OCI-M2 (cell line): ENCODE results near the gene ZNF112.
"Not testable (repeated sequence)": the region's sequence is repeated elsewhere in the genome, so short reads cannot be mapped to it uniquely, and the experiment has no call there.

Experiments
- DNase-seq: peaks from one replicate; lab custom pipeline; 2025; ENCODE audit not compliant: unreplicated experiment; lab: John Stamatoyannopoulos, UW

The ZNF112 gene

DNA sequence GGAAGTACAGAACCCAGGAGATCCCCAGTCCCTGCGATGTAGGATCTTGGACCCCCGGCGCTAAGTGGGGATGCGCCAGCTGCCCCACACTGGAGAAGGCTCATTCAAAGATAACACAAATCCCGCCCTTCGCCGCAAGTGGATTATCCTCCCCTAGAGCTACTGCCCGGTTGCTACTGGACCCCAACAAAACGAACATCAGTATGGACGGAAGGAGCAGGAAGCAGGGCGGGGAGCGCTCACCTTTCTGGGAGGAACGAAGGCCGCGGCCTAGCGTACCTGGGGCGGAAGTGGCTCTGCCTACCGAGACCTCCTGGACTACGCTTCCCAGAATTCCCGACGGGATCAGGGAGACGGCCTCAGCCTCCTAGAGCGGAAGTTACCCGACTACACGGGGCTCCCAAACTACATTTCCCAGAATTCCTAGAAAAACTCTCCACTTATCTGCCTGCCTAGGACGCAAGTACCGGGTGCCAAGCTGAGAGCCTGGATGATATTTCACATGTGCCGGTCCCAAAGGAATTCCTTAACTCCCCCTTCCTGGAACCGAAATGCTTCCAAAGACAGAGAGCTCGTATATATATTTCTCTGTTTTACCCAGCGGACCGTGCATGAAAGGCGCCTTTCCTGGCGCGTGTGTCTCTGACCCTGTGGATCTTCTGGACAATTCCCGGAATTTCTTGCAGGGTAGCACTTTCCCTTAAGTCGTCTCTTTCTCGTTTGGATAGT lies at the start of gene ZNF112:
Gene ZNF112, minus strand, starts transcription at position 298 of the 729 bp plus-strand sequence. CDS start 16,141 bp downstream, outside the sequence.
- DNase-seq: peak; percentile 77

DNA sequence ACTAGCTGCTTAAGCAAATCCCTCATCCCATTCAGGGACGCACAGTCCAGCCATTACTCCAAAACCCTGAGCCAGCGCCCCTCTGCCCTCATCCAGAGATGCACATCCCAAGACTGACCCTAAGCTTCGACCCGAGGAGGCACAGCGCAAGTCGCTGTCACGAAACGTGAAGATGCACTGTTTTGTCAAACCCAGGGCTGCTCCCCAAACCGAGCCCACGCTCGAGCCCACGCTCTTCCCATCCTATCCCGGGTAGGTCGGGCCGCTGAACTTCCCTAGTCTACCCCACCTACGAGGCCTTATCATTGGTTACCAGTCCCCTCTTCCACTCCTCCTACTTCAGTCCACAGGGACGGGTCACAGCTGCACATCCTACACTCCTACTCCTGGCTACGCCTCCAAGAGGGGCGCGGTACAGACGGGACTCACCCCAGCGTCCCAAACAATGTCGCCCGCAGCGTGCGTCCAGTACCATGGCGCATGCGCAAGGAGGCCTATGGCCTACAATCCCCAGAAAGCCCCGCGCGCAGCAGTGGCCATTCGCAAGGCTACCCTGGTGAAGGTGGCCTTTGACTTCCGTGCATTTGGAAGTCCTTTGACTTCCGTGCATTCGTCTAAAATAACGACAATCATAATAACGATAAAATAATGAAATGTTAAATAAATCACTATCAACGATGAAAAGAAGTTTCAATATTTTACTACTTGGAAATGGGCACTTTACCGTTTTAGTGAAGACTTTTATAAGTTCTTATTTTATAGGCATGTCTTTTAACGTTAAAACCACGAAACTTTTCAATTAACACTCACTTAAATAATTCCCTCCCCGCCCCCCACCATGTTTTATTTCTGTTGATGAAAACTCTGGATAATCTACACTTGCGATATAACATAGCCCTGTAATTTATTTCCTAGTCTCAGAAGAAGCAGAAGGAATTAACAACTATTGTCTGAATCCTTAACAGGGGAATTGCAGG lies 44.9 kb upstream of the ZNF112 start, which contains the start of gene ZNF285:
Gene ZNF285, minus strand, starts transcription at position 470 of the 977 bp plus-strand sequence. CDS start 4,395 bp downstream, outside the sequence.
- DNase-seq: no peak

DNA sequence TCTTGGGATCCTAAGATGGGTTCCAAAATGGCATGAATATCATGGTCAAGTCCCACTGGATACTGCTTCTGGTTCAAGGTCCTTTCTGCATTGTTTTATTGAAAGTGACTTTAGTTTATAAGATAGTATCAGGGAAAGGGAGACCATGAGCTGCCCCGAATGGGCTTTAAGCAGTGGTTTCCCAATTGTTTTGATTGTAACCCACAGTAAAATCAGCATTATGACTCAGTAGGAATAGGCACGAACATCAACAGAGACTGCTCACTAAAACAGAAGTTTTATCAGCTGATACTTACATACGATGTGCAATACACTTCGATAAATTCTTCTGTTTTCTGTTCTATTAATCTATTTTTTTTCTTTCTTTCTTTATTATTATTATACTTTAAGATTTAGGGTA lies 32.8 kb upstream of the ZNF112 start:
- DNase-seq: not testable (repeated sequence)

DNA sequence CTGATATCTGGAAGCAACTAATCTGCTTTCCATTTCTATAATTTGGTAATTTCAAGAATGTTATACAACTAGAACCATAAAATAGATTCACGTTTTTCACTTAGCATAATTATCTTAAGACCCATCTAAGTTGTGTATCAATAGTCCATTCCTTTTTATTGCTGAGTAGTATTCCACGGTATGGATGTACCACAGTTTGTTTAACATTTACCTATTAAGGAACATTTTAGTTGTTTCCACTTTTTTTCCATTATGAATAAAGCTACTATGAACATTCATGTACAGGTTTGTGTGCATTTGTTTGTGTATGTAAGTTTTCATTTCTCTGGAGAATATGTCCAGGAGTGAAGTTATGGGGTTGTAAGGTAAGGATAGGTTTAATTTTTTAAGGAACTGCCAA lies 18.3 kb upstream of the ZNF112 start:
- no peak for DNase-seq

DNA sequence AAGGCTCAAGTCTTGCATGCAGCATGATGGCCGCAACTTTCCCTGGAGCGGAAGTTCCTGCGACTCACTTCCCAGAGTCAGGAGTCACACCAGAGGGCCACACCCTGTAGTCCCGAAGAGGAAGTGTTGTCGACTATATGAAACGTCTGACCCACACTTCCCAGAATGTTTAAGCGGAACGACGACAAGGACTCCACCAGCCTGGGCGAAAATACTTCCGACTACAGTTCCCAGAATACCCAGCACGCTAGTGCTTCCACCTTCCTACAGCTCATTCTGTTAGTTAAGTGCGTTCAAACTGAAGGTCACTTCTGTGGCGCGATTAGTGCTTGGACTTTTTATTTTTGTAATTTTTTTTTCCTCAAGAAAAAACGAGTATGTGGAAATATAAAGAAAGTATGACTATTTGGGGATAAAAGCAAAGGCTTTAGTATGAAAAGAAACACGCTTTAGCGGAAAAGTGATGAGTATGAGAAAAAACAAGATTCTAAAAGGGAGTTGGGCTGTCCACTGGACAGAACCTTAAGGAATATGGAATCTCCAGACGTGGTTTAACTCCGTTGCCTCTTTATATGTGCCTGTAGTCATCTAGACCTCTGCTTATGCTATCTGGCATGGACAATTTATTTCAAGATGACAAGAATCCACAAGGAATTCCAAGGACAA lies 15.5 kb upstream of the ZNF112 start:
- DNase-seq: no peak

DNA sequence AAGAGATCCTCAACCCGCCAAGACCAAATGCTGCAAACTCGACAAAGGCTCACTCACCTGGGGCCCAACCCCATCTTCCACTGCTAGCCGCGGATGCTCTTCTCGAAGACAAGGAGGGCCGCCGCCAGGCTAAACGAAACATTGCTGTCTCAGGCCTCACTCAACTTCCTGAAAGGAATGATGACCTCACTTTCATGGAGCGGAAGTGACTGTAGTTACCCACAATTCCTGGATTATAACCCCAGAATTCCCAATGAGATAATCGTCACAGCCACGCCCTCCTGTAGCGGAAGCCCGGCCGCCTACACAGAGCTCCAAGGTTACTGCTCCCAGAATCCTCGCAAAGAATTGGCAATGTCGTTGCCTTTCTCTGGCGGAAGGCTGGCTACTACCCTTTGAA lies 10.5 kb upstream of the ZNF112 start:
- no peak for DNase-seq

DNA sequence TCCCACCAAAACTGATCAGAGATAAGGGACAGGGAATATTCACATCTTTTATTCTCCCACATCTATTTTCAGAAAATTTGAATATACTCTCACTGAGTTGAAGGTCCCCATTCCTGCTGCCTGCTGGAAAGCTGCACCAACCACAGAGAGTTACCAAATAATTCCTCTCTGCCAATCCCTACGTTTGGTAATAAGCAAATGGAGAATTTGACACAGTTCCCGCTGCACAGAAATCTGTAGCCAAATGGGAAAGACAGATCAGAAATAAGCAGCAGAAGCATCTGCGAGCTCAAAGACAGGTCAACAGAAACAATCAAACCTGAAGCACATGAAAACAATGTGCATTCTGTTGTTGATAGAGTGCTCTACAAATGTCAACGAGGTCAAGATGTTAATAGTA lies 9.9 kb downstream of the ZNF112 start:
- DNase-seq: no peak

DNA sequence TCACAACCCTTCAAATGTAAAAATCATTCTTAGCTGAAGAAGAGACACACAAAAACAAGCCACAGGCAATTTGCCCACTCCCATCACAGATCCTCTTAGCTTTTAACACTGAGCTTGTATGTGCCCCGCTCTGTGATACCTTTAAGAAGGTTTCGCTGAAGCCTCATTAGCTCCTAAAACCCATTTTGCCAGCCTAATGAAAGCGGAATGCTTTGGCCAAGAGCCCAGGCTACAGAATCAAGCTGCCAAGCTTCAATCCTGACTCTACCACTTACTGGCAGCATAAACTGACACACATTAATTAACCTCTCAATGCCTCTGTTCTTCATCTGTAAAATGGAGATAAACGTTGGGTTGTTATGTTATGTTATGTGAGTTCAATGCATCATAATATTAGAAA lies 10.5 kb downstream of the ZNF112 start:
- DNase-seq: no peak

DNA sequence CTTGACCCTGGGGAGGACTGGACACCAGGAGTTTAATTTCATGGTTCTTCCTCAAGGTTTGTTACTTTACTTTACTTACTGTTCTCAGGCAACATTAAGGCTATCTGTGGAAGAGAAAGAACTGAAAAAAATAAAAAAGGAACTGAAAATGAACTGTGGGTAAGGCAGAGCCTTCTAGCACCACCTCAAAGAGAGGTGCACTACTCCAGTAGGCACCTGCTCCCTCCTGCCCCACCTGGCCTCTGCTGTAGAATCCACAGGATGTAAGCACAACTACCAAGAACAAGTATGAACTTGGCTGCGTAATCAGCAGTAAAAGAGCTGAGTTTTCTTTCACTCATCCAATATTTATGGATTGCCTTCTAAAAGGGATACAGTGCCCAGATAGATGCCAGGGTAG lies 12.2 kb downstream of the ZNF112 start:
- DNase-seq: no peak

DNA sequence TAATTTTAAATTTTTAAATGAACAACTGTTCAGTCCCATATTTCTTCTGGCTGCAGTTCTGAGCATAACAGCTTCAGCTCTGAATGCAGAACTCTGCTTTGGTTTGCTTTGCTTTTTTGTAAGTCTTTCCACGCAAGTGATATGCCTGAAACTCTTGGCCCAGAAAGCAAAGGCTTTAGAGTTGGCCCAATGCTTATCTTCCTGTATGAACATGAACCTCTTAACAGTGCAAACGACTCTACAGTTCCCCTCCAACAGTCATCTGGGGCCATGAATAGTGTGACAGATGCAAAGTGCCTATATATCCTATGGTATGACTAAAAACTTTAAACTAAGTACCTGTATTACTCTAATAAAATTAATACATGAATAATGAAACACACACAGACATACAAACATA lies 14.7 kb downstream of the ZNF112 start:
- DNase-seq: no peak

DNA sequence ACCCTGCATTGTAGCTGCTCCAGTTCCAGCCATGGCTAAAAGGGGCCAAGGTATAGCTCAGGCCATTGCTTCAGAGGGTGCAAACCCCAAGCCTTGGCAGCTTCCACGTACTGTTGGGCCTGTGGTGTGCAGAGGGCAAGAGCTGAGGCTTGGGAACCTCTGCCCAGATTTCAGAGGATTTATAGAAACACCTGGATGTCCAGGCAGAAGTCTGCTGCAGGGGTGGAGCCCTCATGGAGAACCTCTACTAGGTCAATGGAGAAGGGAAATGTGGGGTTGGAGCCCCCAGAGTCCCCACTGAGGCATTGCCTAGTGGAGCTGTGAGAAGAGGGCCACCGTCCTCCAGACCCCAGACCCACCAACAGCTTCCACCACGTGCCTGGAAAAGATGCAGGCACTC lies 21.8 kb downstream of the ZNF112 start:
- not testable (repeated sequence) for DNase-seq

DNA sequence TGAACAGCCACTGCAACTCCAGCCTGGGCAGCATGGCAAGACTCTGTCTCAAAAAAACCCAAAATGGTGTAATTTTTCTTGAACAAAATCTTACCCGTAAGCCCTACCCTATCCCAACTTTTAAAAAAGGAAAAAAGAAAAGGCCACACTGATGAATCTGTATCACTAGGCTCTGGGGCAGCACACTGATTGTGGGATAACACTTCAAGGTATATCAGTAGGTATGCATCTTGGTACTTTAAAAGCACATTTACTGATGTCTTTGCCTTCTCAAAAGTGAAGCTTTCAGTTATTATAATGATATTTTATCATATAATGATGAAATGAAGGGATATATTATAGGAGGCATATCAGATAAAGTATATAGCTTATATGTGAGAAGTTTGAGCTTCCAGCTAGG lies 24.3 kb downstream of the ZNF112 start:
- no peak for DNase-seq

DNA sequence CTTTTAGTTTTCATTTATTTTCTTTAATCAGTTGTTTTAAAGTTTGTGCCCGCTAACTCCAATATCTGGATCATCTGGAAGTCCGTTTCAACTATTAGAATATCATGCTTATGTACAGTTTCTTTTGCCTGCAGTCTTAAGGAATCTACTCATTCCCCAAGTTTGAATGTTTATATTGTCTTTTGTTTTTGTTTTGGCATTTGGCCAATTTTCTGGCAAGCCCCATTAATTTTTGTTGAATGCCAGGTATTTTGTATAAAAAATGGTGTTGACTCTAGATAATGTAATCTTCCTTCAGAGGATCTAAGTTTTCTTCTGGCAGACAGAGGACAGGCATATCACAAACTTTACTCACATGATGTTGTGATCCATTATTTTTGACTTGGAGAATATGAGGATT lies 40.6 kb downstream of the ZNF112 start:
- no peak for DNase-seq

DNA sequence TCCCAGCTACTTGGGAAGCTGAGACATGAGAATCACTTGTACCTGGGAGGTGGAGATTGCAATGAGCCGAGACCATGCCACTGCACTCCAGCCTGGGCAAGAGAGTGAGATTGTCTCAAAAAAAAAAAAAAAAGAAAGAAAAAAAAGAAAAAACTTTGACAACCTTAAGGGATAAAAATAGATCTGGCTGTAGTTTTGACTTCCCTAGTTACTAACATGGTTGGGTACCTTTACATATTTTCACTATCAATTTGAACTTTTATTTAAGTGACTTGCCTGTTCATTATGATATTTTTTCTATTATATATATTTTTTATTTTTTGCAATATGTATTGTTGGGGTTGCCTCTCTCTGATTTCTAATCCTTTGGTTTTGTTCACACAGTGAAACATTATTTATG lies 43.2 kb downstream of the ZNF112 start:
- no peak for DNase-seq

DNA sequence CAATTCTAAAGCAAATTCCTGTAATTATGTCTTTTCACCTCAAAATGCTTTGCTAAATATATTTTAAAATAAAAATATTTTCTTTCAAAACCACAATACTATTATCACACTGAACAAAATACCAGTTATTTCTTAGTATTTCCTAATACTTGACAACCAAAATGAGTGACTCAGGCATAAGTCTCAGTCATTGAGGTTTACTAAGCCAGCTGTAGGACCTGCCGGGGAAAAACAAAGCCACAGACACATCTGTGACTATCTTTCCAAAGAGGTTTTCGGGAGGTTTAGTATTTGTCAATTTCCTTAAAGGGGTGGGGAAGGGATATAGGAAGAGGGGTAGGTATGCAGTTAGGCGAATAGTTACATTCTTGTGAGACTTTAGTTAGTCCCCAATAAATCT lies 48.5 kb downstream of the ZNF112 start:
- DNase-seq: no peak

DNA sequence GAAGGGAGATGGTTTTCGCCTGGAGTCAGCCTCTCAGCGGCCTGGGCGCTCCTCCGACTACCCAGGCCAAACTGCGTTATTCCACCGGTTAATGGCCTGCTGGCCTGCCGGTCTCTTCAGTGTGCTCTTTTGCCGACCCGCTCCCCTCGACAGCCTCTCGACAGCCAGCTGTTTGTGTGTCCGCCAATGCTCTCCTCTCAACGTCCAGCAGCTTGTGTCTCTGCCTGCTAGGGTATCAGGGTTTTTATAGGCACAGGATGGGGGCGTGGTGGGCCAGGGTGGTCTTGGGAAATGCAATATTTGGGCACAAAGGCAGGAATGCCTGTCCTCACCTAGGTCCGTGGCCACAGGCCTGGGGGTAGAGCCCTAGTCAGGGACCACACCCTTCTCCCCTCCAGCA lies 50.2 kb downstream of the ZNF112 start:
- DNase-seq: no peak

DNA sequence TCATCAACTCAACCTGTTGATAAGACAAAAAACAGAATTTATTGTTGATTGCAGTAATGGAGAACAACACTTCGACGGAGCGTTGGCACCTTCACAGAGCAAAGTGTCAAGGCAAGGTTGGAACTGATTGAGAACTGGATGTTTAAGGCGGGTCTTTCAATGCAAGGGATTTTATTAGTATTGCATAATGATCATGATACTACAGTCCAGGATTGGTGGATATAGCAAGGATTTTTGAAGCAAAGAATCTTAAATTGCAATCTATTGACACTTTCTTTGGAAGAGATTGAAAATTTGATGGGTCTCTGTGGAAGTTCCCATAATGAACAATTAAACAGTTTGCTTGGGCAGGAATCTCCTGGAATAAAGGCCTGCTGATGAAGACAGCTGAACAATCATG lies 51.0 kb downstream of the ZNF112 start:
- no peak for DNase-seq

DNA sequence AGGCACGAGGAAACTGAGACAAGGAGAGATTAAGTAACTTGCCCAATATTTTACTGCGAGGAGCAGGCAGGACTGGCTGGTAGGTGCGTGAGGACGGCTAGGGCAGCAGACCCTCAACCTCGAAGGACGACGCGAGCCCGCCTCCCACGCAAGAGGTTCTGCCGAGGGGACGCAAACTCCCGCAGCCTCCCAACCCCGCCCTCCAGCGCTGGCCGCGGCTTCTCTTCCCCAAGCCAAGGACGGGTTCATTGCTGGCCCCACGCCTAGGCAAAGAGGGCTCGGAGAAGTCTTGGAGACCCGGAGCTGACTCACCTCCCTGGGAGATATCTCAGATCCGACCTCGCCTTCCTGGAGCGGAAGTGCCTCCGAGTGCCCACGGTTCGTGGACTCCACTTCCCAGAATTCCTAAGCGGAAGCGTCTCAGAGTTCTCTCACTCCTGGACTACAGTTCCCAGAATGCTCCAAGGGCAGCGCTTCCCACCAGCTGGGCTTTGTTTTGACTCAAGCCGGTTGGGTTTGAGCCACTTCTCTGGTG lies 51.8 kb downstream of the ZNF112 start, which contains the start of gene ZNF235:
Gene ZNF235, minus strand, starts transcription at position 367 of the 535 bp plus-strand sequence. CDS start 1,621 bp downstream, outside the sequence.
- DNase-seq: peak; percentile 85

DNA sequence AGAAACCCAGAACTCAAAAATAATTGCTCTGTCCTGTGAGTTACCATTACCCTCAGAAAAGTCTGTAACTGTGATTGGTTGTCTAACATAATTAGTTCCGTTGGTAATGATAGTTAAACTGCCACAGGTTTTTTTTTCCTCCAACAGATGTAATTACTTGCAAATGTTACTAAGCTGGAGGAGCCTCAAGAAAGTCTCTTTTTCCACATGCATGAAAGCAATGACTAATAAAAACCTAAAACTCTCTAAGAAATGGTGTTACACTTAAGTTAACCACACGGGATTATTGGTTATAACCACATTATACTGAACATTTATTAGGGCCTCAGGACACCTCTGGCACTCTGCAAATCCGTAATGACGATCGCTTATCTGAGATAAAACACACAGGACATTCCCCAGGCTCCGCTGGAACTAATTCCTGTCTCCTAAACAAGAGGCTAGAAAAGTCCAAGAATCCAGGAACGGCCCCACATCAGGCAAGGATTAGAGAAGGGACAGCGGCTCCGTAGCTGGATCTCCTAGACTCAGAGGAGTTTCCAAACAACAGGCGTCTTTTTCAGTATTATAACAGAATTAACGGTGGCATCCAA lies 52.4 kb downstream of the ZNF112 start:
- DNase-seq: no peak

DNA sequence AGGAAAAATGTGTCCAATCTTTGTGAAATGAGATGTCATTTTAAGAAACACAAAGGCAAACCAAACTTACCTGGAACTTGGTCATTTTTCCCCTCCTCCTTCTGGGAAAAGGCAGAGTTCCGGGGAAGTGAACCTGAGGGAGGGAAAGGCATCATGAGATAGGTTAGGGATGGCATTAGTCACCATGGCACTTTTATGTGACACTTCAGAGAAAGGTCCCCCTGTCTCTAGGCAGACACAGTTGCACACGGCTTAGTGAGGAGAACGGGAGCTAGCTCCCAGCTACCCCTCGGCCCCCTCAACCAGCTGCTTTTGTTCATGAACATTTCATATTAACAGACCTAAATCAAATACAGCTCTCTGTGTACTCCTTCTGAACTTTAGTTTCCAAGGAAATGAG lies 53.2 kb downstream of the ZNF112 start:
- no peak for DNase-seq

DNA sequence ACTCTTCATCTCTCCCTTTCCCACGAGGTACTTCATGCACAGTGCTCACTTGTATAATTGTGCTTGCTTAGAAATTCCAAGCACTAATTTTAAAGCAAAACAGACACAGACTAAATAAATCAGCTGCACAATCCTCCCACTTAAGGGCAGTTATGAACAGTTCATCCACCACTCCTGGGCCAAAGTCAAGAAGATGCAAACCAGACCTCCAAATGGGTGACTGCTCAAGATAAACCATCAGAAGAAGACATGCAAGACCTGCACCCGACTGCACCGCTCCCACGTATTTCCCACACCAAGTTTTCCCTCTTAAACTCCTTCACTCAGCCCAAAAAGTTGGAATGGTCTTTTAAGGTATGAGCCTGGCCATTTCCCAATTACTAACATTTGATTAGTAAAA lies 71.5 kb downstream of the ZNF112 start:
- DNase-seq: no peak
